ENCODE data around the gene COBLL1.
"Not testable (repeated sequence)": the region's sequence is repeated elsewhere in the genome, so short reads cannot be mapped to it uniquely, and the experiment has no call there.

Gene COBLL1

GRCh38 chr2:164766216-164766953 lies 75.2 kb downstream of the COBLL1 start:
- 100% methylated on average over 2 to 3 of the region's 4 CpGs for WGBS, 2 experiments (ENCODE audit: insufficient coverage in 2 of 2)
- Histone ChIP-seq H3K4me3 (ENCODE audit: extremely low read depth, insufficient read depth, low read length, poor library complexity, severe bottlenecking) (no peak overlapping the region), H3K36me3 (ENCODE audit: control insufficient read depth, insufficient read depth, low read length) (no peaks in the 10 kb centered on the region), H3K27ac (ENCODE audit: low read depth, low read length, severe bottlenecking) (no peak overlapping the region), H3K9me3 (ENCODE audit: control insufficient read depth, low read length) (no peaks in the 10 kb centered on the region), H3K4me1 (ENCODE audit: control insufficient read depth, insufficient read depth, low read length, poor library complexity, severe bottlenecking) (no peaks in the 10 kb centered on the region)

GRCh38 chr2:164764996-164765395 lies 76.6 kb downstream of the COBLL1 start:
- no peaks in the 10 kb centered on the region for H3K4me1 ChIP-seq (ENCODE audit: control insufficient read depth, insufficient read depth, low read length, poor library complexity, severe bottlenecking)
- no peaks in the 10 kb centered on the region for H3K9me3 ChIP-seq (ENCODE audit: control insufficient read depth, low read length)
- no peak overlapping the region for H3K27ac ChIP-seq (ENCODE audit: low read depth, low read length, severe bottlenecking)
- H3K36me3 ChIP-seq (ENCODE audit: control insufficient read depth, insufficient read depth, low read length) = no peaks in the 10 kb centered on the region
- H3K4me3 ChIP-seq (ENCODE audit: extremely low read depth, insufficient read depth, low read length, poor library complexity, severe bottlenecking) = no peak overlapping the region
- WGBS, 2 experiments (ENCODE audit: insufficient coverage in 2 of 2) = 100% methylated on average over 2 of the region's 3 CpGs; no CpG with 5 or more reads in 1 of the 2 experiments

DNA sequence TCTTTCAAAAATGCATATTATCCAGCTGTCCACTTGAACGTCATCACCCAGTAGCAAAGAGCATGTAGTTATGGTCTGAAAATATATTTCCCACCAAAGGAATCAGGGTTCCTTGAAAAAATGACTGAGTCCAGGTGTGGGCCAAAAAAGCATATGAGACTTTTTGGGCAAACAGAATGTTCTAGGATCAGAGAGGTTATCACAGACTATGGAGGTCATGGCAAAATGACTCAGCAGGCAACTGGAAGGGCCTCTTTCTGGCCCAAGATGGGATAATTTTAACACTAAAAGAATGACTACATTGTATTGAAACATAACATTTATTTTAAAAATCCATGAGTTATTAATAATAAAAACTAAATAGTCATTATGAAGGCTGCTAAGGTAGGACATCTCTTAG lies 77.1 kb downstream of the COBLL1 start:
- no peaks in the 10 kb centered on the region for H3K36me3 ChIP-seq (ENCODE audit: control insufficient read depth, insufficient read depth, low read length)
- H3K27ac ChIP-seq (ENCODE audit: low read depth, low read length, severe bottlenecking) = no peak overlapping the region
- no peak overlapping the region for H3K4me3 ChIP-seq (ENCODE audit: extremely low read depth, insufficient read depth, low read length, poor library complexity, severe bottlenecking)
- no peaks in the 10 kb centered on the region for H3K4me1 ChIP-seq (ENCODE audit: control insufficient read depth, insufficient read depth, low read length, poor library complexity, severe bottlenecking)
- no CpG with 5 or more reads among the region's 1 CpG for WGBS, 2 experiments (ENCODE audit: insufficient coverage in 2 of 2)
- no peaks in the 10 kb centered on the region for H3K9me3 ChIP-seq (ENCODE audit: control insufficient read depth, low read length)

DNA sequence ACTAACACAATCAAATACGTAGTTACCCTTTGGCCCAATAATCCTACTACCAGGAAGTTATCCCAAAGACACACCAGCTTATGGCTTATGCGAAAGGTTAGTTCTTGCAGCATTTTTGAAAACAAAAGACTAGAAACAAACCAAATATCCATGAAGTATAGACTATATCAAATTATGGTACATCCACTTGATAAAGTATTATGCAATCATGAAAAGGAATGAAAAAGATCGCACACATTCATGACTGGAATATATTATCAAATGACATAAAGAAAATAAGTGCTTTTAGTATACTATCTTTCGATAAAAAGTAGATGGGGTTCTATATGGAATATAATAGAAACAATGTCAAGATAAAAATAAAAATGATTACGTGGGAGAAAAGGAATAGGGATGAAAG lies 78.2 kb downstream of the COBLL1 start:
- Histone ChIP-seq H3K36me3 (ENCODE audit: control insufficient read depth, insufficient read depth, low read length) (no peaks in the 10 kb centered on the region), H3K27ac (ENCODE audit: low read depth, low read length, severe bottlenecking) (no peak overlapping the region), H3K9me3 (ENCODE audit: control insufficient read depth, low read length) (no peaks in the 10 kb centered on the region), H3K4me3 (ENCODE audit: extremely low read depth, insufficient read depth, low read length, poor library complexity, severe bottlenecking) (no peak overlapping the region), H3K4me1 (ENCODE audit: control insufficient read depth, insufficient read depth, low read length, poor library complexity, severe bottlenecking) (no peaks in the 10 kb centered on the region)
- no CpG with 5 or more reads among the region's 5 CpGs for WGBS, 2 experiments (ENCODE audit: insufficient coverage in 2 of 2)

DNA sequence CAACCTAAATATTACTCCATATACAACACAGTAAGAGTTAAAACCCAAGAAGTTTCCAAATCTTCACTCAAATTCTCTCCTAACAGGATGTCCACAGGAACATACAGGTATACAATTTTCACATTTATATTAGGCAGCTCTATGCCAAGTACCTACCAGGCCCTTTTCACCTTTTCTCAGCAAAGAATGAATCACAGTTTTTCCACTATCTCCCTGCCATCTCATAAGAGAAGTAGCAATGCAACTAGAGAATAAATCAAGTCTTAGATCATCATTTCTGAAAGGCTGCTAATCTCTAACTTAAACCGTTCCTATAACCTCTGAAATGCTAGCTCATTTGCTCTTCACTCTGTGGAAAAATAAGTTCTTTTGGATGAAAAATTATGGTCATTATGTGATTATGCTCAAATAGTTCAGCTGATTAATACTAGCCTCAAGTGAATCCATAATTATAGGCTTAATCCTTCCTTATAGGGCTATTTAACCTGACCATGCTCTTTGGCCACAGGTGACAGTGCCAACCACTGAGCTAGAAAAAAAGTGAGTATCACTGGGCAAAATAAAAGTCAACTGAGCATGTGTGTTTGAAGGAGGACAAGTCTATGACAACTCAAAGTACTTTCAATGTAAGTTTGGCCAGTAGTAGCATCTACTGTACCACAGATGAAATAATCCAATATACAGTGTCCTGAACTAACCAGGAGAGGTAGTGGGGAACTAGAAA lies 79.7 kb downstream of the COBLL1 start:
- H3K4me1 ChIP-seq (ENCODE audit: control insufficient read depth, insufficient read depth, low read length, poor library complexity, severe bottlenecking) = no peaks in the 10 kb centered on the region
- no peak overlapping the region for H3K4me3 ChIP-seq (ENCODE audit: extremely low read depth, insufficient read depth, low read length, poor library complexity, severe bottlenecking)
- no peaks in the 10 kb centered on the region for H3K9me3 ChIP-seq (ENCODE audit: control insufficient read depth, low read length)
- no peaks in the 10 kb centered on the region for H3K36me3 ChIP-seq (ENCODE audit: control insufficient read depth, insufficient read depth, low read length)
- H3K27ac ChIP-seq (ENCODE audit: low read depth, low read length, severe bottlenecking) = no peak overlapping the region
- no CpG with 5 or more reads among the region's 1 CpG for WGBS, 2 experiments (ENCODE audit: insufficient coverage in 2 of 2)

GRCh38 chr2:164761201-164761600 lies 80.4 kb downstream of the COBLL1 start:
- H3K4me3 ChIP-seq (ENCODE audit: extremely low read depth, insufficient read depth, low read length, poor library complexity, severe bottlenecking); H3K9me3 ChIP-seq (ENCODE audit: control insufficient read depth, low read length): not testable (repeated sequence)
- WGBS, 2 experiments (ENCODE audit: insufficient coverage in 2 of 2) = 96 to 100% methylated on average over 5 to 7 of the region's 9 CpGs

GRCh38 chr2:164760179-164760578 lies 81.4 kb downstream of the COBLL1 start:
- Histone ChIP-seq H3K9me3 (ENCODE audit: control insufficient read depth, low read length) (no peaks in the 10 kb centered on the region), H3K4me1 (ENCODE audit: control insufficient read depth, insufficient read depth, low read length, poor library complexity, severe bottlenecking) (no peaks in the 10 kb centered on the region), H3K4me3 (ENCODE audit: extremely low read depth, insufficient read depth, low read length, poor library complexity, severe bottlenecking) (no peak overlapping the region), H3K36me3 (ENCODE audit: control insufficient read depth, insufficient read depth, low read length) (no peaks in the 10 kb centered on the region), H3K27ac (ENCODE audit: low read depth, low read length, severe bottlenecking) (no peak overlapping the region)
- WGBS, 2 experiments (ENCODE audit: insufficient coverage in 2 of 2) = 0% methylated on average over 1 of the region's 2 CpGs; no CpG with 5 or more reads in 1 of the 2 experiments

More at GRCh38 chr2:164761201-164761600, 80.4 kb downstream of the COBLL1 start:
- H3K27ac ChIP-seq (ENCODE audit: low read depth, low read length, severe bottlenecking); H3K36me3 ChIP-seq (ENCODE audit: control insufficient read depth, insufficient read depth, low read length); H3K4me1 ChIP-seq (ENCODE audit: control insufficient read depth, insufficient read depth, low read length, poor library complexity, severe bottlenecking): not testable (repeated sequence)

DNA sequence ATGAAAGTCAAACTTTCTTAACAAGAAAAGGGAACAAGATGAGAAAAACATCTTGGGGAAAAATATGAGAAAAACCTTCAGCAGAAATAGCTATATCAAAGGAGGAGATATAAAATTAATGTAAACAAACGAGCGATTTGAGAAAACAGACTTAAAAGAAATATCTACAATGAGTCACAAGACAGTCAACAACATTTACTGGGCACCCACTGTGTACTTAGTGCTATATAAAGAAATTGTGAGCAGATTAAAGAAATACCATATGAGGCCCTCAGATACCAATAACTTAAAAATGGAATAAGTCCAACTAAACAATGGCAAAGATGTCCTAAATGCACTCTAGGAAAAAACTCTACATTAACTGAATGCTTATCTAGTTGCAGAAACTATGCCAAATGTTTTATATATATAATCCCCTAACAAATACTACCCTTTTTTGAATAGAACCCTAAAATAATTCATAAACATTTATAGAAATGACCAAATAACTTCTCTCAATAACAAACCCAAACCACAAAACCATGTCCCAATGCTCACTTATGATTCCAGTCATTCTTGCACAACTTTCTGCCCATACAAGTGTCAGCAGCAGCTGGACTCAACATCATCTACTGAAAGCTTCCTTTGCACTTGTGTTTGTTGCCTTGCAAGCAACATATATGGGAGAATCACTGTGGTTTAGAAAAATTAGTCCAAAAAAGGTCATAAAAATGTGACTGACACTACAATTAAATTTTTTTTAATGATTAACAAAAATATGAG lies 83.5 kb downstream of the COBLL1 start:
- WGBS, 2 experiments (ENCODE audit: insufficient coverage in 2 of 2) = no CpG with 5 or more reads among the region's 2 CpGs

DNA sequence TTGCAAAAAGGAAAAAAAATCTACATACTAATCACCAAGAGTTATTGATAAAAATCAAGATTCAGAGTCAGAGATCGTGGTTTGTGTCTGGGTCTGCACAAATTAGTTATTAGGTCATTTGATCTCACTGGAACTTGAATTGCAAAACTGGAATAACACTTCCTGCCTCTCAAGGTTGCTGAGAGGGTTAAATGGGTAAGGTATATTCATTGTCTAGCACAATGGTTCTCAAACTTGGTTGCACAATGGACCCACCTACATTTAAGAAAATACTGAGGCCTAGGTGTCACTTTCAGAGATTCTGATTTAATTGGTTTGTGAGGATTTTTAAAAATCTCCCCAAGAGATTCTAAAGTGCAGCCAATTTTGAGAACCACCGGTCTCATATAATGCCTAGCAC lies 84.8 kb downstream of the COBLL1 start:
- H3K27ac ChIP-seq (ENCODE audit: low read depth, low read length, severe bottlenecking) = no peak overlapping the region
- H3K9me3 ChIP-seq (ENCODE audit: control insufficient read depth, low read length) = no peaks in the 10 kb centered on the region
- WGBS, 2 experiments (ENCODE audit: insufficient coverage in 2 of 2) = no CpG with 5 or more reads among the region's 2 CpGs
- no peaks in the 10 kb centered on the region for H3K36me3 ChIP-seq (ENCODE audit: control insufficient read depth, insufficient read depth, low read length)
- no peaks in the 10 kb centered on the region for H3K4me1 ChIP-seq (ENCODE audit: control insufficient read depth, insufficient read depth, low read length, poor library complexity, severe bottlenecking)
- H3K4me3 ChIP-seq (ENCODE audit: extremely low read depth, insufficient read depth, low read length, poor library complexity, severe bottlenecking) = no peak overlapping the region

More for the DNA sequence above, 83.5 kb downstream of the COBLL1 start:
- H3K9me3 ChIP-seq (ENCODE audit: control insufficient read depth, low read length) = no peaks in the 10 kb centered on the region
- H3K4me1 ChIP-seq (ENCODE audit: control insufficient read depth, insufficient read depth, low read length, poor library complexity, severe bottlenecking) = no peaks in the 10 kb centered on the region
- no peak overlapping the region for H3K4me3 ChIP-seq (ENCODE audit: extremely low read depth, insufficient read depth, low read length, poor library complexity, severe bottlenecking)
- H3K27ac ChIP-seq (ENCODE audit: low read depth, low read length, severe bottlenecking) = no peak overlapping the region
- no peaks in the 10 kb centered on the region for H3K36me3 ChIP-seq (ENCODE audit: control insufficient read depth, insufficient read depth, low read length)

DNA sequence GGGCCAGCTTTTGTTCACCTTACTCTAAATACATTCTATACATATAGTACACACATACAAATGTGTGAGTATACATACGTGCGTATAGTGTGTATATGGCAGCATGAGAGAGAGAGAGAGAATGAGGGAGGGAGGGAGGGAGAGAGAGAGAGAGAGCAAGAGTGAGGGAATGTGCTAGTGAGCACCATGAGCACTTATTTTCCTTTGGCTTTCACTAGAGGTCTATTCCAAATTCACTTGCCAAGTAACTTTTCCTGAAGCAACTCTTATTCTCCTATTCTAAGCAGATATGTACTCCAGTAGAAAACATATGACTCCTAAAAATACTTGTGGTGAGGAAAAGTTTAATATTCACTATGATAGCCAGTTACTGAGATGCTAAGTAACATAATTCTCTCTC lies 85.7 kb downstream of the COBLL1 start:
- Histone ChIP-seq H3K4me3 (ENCODE audit: extremely low read depth, insufficient read depth, low read length, poor library complexity, severe bottlenecking) (no peak overlapping the region), H3K27ac (ENCODE audit: low read depth, low read length, severe bottlenecking) (no peak overlapping the region), H3K4me1 (ENCODE audit: control insufficient read depth, insufficient read depth, low read length, poor library complexity, severe bottlenecking) (no peaks in the 10 kb centered on the region), H3K36me3 (ENCODE audit: control insufficient read depth, insufficient read depth, low read length) (no peaks in the 10 kb centered on the region), H3K9me3 (ENCODE audit: control insufficient read depth, low read length) (no peaks in the 10 kb centered on the region)
- no CpG with 5 or more reads among the region's 2 CpGs for WGBS, 2 experiments (ENCODE audit: insufficient coverage in 2 of 2)
